K562 (cell line): ENCODE measurements around the gene CYP21A2. TPM values are rescaled to one million over a fixed set of nuclear protein-coding genes. Genes with fewer than 3 reads are reported as not detected.
A peak's percentile ranks its signal among the peaks of the same experiment; 100 is the strongest.

Source experiments
- EHMT2 ChIP-seq: fragments of 450-650 bp; IDR thresholded peaks from 2 replicates; pipeline ENCODE4 v1.6.1; 2018; ENCODE audit warnings: antibody characterized with exemption
- FOXP1 ChIP-seq: sonication (generic); formaldehyde crosslinking; IDR thresholded peaks from 2 replicates; pipeline ENCODE4 v1.8.0; 2022; ENCODE audit warnings: mild to moderate bottlenecking, missing genetic modification reagents
- HDAC3 ChIP-seq: fragments of 450-650 bp; IDR thresholded peaks from 2 replicates; pipeline ENCODE4 v1.6.1; 2018; ENCODE audit warnings: borderline replicate concordance, mild to moderate bottlenecking, moderate library complexity; ENCODE audit not compliant: partially characterized antibody
- HMG20A ChIP-seq: fragments of 450-650 bp; formaldehyde crosslinking; conservative IDR thresholded peaks from 2 replicates; pipeline ENCODE4 v1.4.0; 2020; ENCODE audit warnings: mild to moderate bottlenecking, mixed read lengths
- HNRNPL ChIP-seq: fragments of 200-400 bp; formaldehyde crosslinking; IDR thresholded peaks from 2 replicates; pipeline ENCODE4 v1.6.1; 2017; ENCODE audit warnings: low read depth, mild to moderate bottlenecking, low read length
- KDM1A ChIP-seq, 2 experiments: fragments of 450-650 bp; IDR thresholded peaks; 2 replicates each; pipeline ENCODE4 v1.6.1; 2016; ENCODE audit warnings: mild to moderate bottlenecking in 2 of 2
- MAFF ChIP-seq: IDR thresholded peaks from 2 replicates; pipeline ENCODE4 v1.6.1; 2012; ENCODE audit warnings: low read length, improper control_type of control experiment
- MAZ ChIP-seq, 2 experiments: fragments of 450-650 bp in 1 of 2; sonication (generic) in 1 of 2; formaldehyde crosslinking; IDR thresholded peaks in 1 of 2; conservative IDR thresholded peaks in 1 of 2; 2 replicates each; pipeline versions ENCODE4 v1.4.0 to v1.5.0; 2020; ENCODE audit warnings: mild to moderate bottlenecking in 1 of 2, missing genetic modification reagents in 1 of 2
- NR3C1 ChIP-seq: sonication (generic); formaldehyde crosslinking; IDR thresholded peaks from 2 replicates; pipeline ENCODE4 v1.8.1; 2022; ENCODE audit warnings: missing genetic modification reagents
- PYGO2 ChIP-seq: fragments of 450-650 bp; IDR thresholded peaks from 2 replicates; pipeline ENCODE4 v1.6.1; 2016; ENCODE audit warnings: mild to moderate bottlenecking, missing genetic modification characterization, moderate library complexity, missing compliant biosample characterization
- RFX7 ChIP-seq: fragments of 250-450 bp; sonication (Bioruptor Pico); IDR thresholded peaks from 2 replicates; pipeline ENCODE4 v1.5.1; 2021; ENCODE audit warnings: mild to moderate bottlenecking
- SIN3A ChIP-seq, 2 experiments: fragments of 150-350 bp in 1 of 2; IDR thresholded peaks; 2 replicates each; pipeline ENCODE4 v1.6.1; 2011 to 2016; ENCODE audit warnings: borderline replicate concordance in 2 of 2, low read depth in 2 of 2, low read length in 2 of 2, mild to moderate bottlenecking in 2 of 2, moderate library complexity in 2 of 2; ENCODE audit not compliant: control insufficient read depth in 1 of 2
- ZBTB8A ChIP-seq: fragments of 450-650 bp; IDR thresholded peaks from 2 replicates; pipeline ENCODE4 v1.6.1; 2018; ENCODE audit warnings: mild to moderate bottlenecking, moderate library complexity; ENCODE audit not compliant: partially characterized antibody
- ZNF668 ChIP-seq: fragments of 250-450 bp; sonication (Bioruptor Pico); IDR thresholded peaks from 2 replicates; pipeline ENCODE4 v1.8.0; 2022; ENCODE audit warnings: mild to moderate bottlenecking, inconsistent platforms
- polyA plus RNA-seq, 8 experiments: library from polyadenylated mRNA; depleted of rRNA in 4 of 8; stranded (reverse) in 5 of 8; unstranded in 3 of 8; fragments of >200 nt; fragmentation: Nextera tagmentation in 2 of 8; fragmentation: Illumina TruSeq in 1 of 8; extraction: Ambion mirVana in 2 of 8; extraction: Trizol in 1 of 8; gene quantifications; 2 replicates each; pipeline versions ENCODE4 v1.2.1 to v1.2.3, GENCODE V29; 2011 to 2014; ENCODE audit warnings: inconsistent platforms in 1 of 8, missing spikeins in 1 of 8
- total RNA-seq, 7 experiments: library from RNA; depleted of rRNA in 6 of 7; stranded (reverse); fragments of >200 nt in 6 of 7; fragmentation: Illumina TruSeq in 2 of 7; extraction: Trizol in 2 of 7; gene quantifications; 2 replicates each; pipeline versions ENCODE4 v1.2.1 to v1.2.3, GENCODE V29; 2011 to 2021; ENCODE audit warnings: low replicate concordance in 1 of 7
- TF ChIP-seq, protein P1 (sequence below), 2 experiments: fragments of 450-650 bp in 1 of 2; sonication (generic) in 1 of 2; formaldehyde crosslinking in 1 of 2; IDR thresholded peaks in 1 of 2; conservative IDR thresholded peaks in 1 of 2; 2 replicates each; pipeline versions ENCODE4 v1.6.1 to v1.8.1; 2016 to 2023; ENCODE audit warnings: mild to moderate bottlenecking in 2 of 2, moderate library complexity in 2 of 2, inconsistent platforms in 1 of 2, missing genetic modification reagents in 1 of 2
- TF ChIP-seq, protein P2 (sequence below): fragments of 250-450 bp; sonication (Bioruptor Pico); IDR thresholded peaks from 2 replicates; pipeline ENCODE4 v1.4.0; 2020; ENCODE audit warnings: mild to moderate bottlenecking
- TF ChIP-seq, protein P3 (sequence below): sonication (generic); formaldehyde crosslinking; IDR thresholded peaks from 2 replicates; pipeline ENCODE4 v1.8.1; 2023; ENCODE audit warnings: mild to moderate bottlenecking, missing genetic modification reagents, moderate library complexity
- TF ChIP-seq, protein P4 (sequence below): sonication (generic); formaldehyde crosslinking; IDR thresholded peaks from 2 replicates; pipeline ENCODE4 v1.8.1; 2023; ENCODE audit warnings: mild to moderate bottlenecking, missing genetic modification reagents
- TF ChIP-seq, protein P5 (sequence below): fragments of 450-650 bp; formaldehyde crosslinking; IDR thresholded peaks from 2 replicates; pipeline ENCODE4 v1.4.0; 2020; ENCODE audit warnings: mild to moderate bottlenecking, mixed read lengths

The CYP21A2 gene
- total and polyA plus RNA-seq, 9 of the 15 experiments (the other 6 are each of a cell fraction or from before 2014, with no cell fraction given), result 0.03 to 1.4 (median 0.19) TPM

DNA sequence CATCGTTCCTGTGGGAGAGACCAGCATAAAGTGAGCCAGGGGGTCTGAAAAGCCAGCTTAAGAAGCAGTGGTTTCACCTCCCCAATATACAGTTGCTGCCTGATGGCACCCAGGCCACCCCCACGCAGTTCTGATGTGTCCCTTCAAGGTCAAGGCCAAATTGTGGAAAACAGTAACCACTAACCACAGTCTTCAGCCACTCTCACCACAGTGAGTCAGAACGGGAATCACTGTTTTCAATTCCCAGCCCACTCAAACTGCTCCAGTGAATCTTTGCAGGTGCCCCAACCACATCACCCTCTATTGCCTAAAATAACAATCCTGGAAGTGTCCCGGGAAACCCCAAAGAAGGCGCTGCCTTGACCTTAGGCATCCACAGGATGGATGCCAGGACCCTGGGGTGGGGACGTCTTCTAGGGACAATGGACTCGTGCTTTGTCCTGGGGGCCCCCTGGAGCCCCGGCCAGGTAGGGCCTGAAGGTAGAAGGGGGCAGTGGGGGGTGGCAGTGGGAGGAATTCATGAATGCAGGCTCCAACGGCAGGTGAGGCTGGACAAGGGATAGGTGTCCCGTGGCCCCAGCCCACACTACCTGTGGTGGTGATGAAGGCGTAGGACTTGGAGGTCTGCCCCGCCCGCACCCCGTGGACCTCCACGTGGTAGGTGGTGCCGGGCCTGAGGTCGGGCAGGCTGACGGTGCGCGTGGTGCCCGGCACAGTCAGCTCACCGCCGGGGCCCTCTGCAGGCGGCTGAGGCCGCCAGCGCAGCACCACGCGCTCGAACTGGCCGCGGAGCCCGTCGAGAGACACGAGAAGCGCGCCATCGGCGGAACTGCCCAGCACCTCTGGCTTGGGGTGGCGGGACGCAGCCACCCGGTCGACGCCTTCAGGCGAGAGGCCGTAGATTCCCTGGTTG, 48.7 kb downstream of the CYP21A2 start (continued):
- TF ChIP-seq, protein P1, sequence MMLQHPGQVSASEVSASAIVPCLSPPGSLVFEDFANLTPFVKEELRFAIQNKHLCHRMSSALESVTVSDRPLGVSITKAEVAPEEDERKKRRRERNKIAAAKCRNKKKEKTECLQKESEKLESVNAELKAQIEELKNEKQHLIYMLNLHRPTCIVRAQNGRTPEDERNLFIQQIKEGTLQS (IDR thresholded peaks at IDR 0.05), result peak; percentile 52
- TF ChIP-seq, protein P1 (CRISPR knock-in tag; conservative IDR thresholded peaks at IDR 0.05), result no peak
- TF ChIP-seq NR3C1 (CRISPR knock-in tag) (peak; percentile 39; the same call in 1 of the 2 replicates), RFX7 (CRISPR knock-in tag) (no peak), HNRNPL (peak; percentile 19; the same call in 1 of the 2 replicates), HDAC3 (no peak), MAFF (no peak), FOXP1 (CRISPR knock-in tag) (no peak), SIN3A (IDR thresholded peaks at IDR 0.05; ENCODE audit: borderline replicate concordance in 2 of 2, control insufficient read depth in 1 of 2, low read depth in 2 of 2, low read length in 2 of 2) (no peak), EHMT2 (no peak), ZBTB8A (no peak), HMG20A (CRISPR knock-in tag) (no peak), ZNF668 (no peak), KDM1A (IDR thresholded peaks at IDR 0.05) (peak; percentile 96 to 98), MAZ (CRISPR knock-in tag; conservative IDR thresholded peaks at IDR 0.05 in 1 of 2, IDR thresholded peaks at IDR 0.05 in 1 of 2) (no peak), PYGO2 (tag) (no peak)
- TF ChIP-seq, protein P2, sequence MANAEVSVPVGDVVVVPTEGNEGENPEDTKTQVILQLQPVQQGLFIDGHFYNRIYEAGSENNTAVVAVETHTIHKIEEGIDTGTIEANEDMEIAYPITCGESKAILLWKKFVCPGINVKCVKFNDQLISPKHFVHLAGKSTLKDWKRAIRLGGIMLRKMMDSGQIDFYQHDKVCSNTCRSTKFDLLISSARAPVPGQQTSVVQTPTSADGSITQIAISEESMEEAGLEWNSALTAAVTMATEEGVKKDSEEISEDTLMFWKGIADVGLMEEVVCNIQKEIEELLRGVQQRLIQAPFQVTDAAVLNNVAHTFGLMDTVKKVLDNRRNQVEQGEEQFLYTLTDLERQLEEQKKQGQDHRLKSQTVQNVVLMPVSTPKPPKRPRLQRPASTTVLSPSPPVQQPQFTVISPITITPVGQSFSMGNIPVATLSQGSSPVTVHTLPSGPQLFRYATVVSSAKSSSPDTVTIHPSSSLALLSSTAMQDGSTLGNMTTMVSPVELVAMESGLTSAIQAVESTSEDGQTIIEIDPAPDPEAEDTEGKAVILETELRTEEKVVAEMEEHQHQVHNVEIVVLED, result no peak
- TF ChIP-seq, protein P3, sequence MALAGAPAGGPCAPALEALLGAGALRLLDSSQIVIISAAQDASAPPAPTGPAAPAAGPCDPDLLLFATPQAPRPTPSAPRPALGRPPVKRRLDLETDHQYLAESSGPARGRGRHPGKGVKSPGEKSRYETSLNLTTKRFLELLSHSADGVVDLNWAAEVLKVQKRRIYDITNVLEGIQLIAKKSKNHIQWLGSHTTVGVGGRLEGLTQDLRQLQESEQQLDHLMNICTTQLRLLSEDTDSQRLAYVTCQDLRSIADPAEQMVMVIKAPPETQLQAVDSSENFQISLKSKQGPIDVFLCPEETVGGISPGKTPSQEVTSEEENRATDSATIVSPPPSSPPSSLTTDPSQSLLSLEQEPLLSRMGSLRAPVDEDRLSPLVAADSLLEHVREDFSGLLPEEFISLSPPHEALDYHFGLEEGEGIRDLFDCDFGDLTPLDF (CRISPR knock-in tag), result no peak
- TF ChIP-seq, protein P4, sequence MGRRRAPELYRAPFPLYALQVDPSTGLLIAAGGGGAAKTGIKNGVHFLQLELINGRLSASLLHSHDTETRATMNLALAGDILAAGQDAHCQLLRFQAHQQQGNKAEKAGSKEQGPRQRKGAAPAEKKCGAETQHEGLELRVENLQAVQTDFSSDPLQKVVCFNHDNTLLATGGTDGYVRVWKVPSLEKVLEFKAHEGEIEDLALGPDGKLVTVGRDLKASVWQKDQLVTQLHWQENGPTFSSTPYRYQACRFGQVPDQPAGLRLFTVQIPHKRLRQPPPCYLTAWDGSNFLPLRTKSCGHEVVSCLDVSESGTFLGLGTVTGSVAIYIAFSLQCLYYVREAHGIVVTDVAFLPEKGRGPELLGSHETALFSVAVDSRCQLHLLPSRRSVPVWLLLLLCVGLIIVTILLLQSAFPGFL (CRISPR knock-in tag), result no peak
- TF ChIP-seq, protein P5, sequence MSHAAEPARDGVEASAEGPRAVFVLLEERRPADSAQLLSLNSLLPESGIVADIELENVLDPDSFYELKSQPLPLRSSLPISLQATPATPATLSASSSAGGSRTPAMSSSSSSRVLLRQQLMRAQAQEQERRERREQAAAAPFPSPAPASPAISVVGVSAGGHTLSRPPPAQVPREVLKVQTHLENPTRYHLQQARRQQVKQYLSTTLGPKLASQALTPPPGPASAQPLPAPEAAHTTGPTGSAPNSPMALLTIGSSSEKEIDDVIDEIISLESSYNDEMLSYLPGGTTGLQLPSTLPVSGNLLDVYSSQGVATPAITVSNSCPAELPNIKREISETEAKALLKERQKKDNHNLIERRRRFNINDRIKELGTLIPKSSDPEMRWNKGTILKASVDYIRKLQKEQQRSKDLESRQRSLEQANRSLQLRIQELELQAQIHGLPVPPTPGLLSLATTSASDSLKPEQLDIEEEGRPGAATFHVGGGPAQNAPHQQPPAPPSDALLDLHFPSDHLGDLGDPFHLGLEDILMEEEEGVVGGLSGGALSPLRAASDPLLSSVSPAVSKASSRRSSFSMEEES, result no peak
